HEK293 (cell line): ENCODE data around the gene RYR2.

Source experiments
- CTCF ChIA-PET: fragments of 350-600 bp; formaldehyde crosslinking; extraction: SDS; loops from one replicate; lab custom pipeline; 2021; ENCODE audit warnings: antibody characterized with exemption; lab: Yijun Ruan, JAX
- POLR2A ChIA-PET: fragments of 300-600 bp; formaldehyde crosslinking; extraction: SDS; loops from one replicate; lab custom pipeline; 2020; ENCODE audit warnings: antibody characterized with exemption, inconsistent platforms; lab: Yijun Ruan, JAX
- H3K27ac ChIP-seq: fragments of 200-500 bp; sonication (Bioruptor generic); 2 replicates; pipeline ENCODE4 v1.5.1; 2014; ENCODE audit warnings: low read depth, low read length, control low read depth, inconsistent platforms; ENCODE audit errors: extremely low read depth
- H3K36me3 ChIP-seq, 2 experiments: fragments of 200-500 bp in 1 of 2; sonication (Bioruptor generic) in 1 of 2; 1 replicate in 1 of 2; 2 replicates in 1 of 2; pipeline ENCODE4 v1.5.1; 2014 to 2017; ENCODE audit warnings: inconsistent platforms in 2 of 2, low read length in 2 of 2; ENCODE audit not compliant: control insufficient read depth in 2 of 2, insufficient read depth in 1 of 2
- H3K4me1 ChIP-seq: fragments of 200-500 bp; sonication (Bioruptor generic); 2 replicates; pipeline ENCODE4 v1.5.1; 2014; ENCODE audit warnings: mild to moderate bottlenecking, low read length, inconsistent platforms; ENCODE audit not compliant: control insufficient read depth, insufficient read depth
- H3K4me3 ChIP-seq: 2 replicates; pipeline ENCODE4 v1.5.1; 2011; ENCODE audit warnings: low read depth, mild to moderate bottlenecking, control low read depth, low read length, moderate library complexity
- H3K9me3 ChIP-seq: fragments of 200-500 bp; sonication (Bioruptor generic); 2 replicates; pipeline ENCODE4 v1.5.1; 2014; ENCODE audit warnings: low read depth, low read length, inconsistent platforms; ENCODE audit not compliant: control insufficient read depth, insufficient read depth
- BCL11A ChIP-seq: fragments of 450-650 bp; formaldehyde crosslinking; IDR thresholded peaks from 2 replicates; pipeline ENCODE4 v1.5.1; 2016; ENCODE audit warnings: low read depth, missing biosample characterization, missing genetic modification characterization
- BCL6B ChIP-seq: fragments of 450-650 bp; formaldehyde crosslinking; IDR thresholded peaks from 2 replicates; pipeline ENCODE4 v1.5.1; 2017; ENCODE audit warnings: missing biosample characterization, missing genetic modification characterization
- GFI1B ChIP-seq: fragments of 450-650 bp; formaldehyde crosslinking; IDR thresholded peaks from 2 replicates; pipeline ENCODE4 v1.5.1; 2016; ENCODE audit warnings: missing biosample characterization, missing genetic modification characterization
- GLIS2 ChIP-seq: fragments of 450-650 bp; formaldehyde crosslinking; IDR thresholded peaks from 2 replicates; pipeline ENCODE4 v1.5.1; 2016; ENCODE audit warnings: missing biosample characterization, missing genetic modification characterization
- HOXC10 ChIP-seq: sonication (generic); formaldehyde crosslinking; IDR thresholded peaks from 2 replicates; pipeline ENCODE4 v1.8.1; 2023; ENCODE audit warnings: mild to moderate bottlenecking, missing genetic modification reagents
- HOXD13 ChIP-seq: sonication (generic); formaldehyde crosslinking; IDR thresholded peaks from 2 replicates; pipeline ENCODE4 v1.8.0; 2022; ENCODE audit warnings: missing genetic modification reagents, borderline replicate concordance
- PRDM4 ChIP-seq: fragments of 450-650 bp; formaldehyde crosslinking; IDR thresholded peaks from 2 replicates; pipeline ENCODE4 v1.5.1; 2017; ENCODE audit warnings: missing biosample characterization, missing genetic modification characterization
- REPIN1 ChIP-seq: fragments of 450-650 bp; formaldehyde crosslinking; IDR thresholded peaks from 2 replicates; pipeline ENCODE4 v1.5.1; 2017; ENCODE audit warnings: missing biosample characterization, missing genetic modification characterization, low read depth
- SCRT2 ChIP-seq: fragments of 450-650 bp; formaldehyde crosslinking; IDR thresholded peaks from 2 replicates; pipeline ENCODE4 v1.5.1; 2016; ENCODE audit warnings: missing biosample characterization, missing genetic modification characterization
- TRIM28 ChIP-seq: IDR thresholded peaks from 2 replicates; pipeline ENCODE4 v1.6.1; 2011; ENCODE audit warnings: low read length, control low read depth, borderline replicate concordance
- YY1 ChIP-seq: fragments of 450-650 bp; formaldehyde crosslinking; IDR thresholded peaks from 2 replicates; pipeline ENCODE4 v1.5.1; 2018; ENCODE audit warnings: missing biosample characterization, missing genetic modification characterization
- ZBTB21 ChIP-seq: fragments of 450-650 bp; formaldehyde crosslinking; IDR thresholded peaks from 2 replicates; pipeline ENCODE4 v1.5.1; 2017; ENCODE audit warnings: missing biosample characterization, missing genetic modification characterization
- ZBTB44 ChIP-seq: fragments of 450-650 bp; IDR thresholded peaks from 2 replicates; pipeline ENCODE4 v1.5.1; 2018; ENCODE audit warnings: missing biosample characterization, mild to moderate bottlenecking, missing genetic modification characterization
- ZFP69B ChIP-seq: fragments of 450-650 bp; formaldehyde crosslinking; IDR thresholded peaks from 2 replicates; pipeline ENCODE4 v1.5.1; 2016; ENCODE audit warnings: missing biosample characterization, missing genetic modification characterization
- ZNF133 ChIP-seq: fragments of 450-650 bp; formaldehyde crosslinking; IDR thresholded peaks from 2 replicates; pipeline ENCODE4 v1.5.1; 2016; ENCODE audit warnings: missing biosample characterization, missing genetic modification characterization
- ZNF394 ChIP-seq: fragments of 450-650 bp; formaldehyde crosslinking; IDR thresholded peaks from 2 replicates; pipeline ENCODE4 v1.5.1; 2016; ENCODE audit warnings: missing biosample characterization, missing genetic modification characterization, mild to moderate bottlenecking, moderate library complexity, borderline replicate concordance
- ZNF426 ChIP-seq: fragments of 450-650 bp; formaldehyde crosslinking; IDR thresholded peaks from 2 replicates; pipeline ENCODE4 v1.5.1; 2017; ENCODE audit warnings: missing biosample characterization, missing genetic modification characterization, mild to moderate bottlenecking, inconsistent platforms, moderate library complexity
- ZNF449 ChIP-seq: fragments of 450-650 bp; formaldehyde crosslinking; IDR thresholded peaks from 2 replicates; pipeline ENCODE4 v1.5.1; 2017; ENCODE audit warnings: missing biosample characterization, mild to moderate bottlenecking, missing genetic modification characterization, moderate library complexity
- ZNF600 ChIP-seq: fragments of 450-650 bp; formaldehyde crosslinking; IDR thresholded peaks from 2 replicates; pipeline ENCODE4 v1.5.1; 2016; ENCODE audit warnings: missing biosample characterization, missing genetic modification characterization
- ZNF654 ChIP-seq: fragments of 450-650 bp; formaldehyde crosslinking; IDR thresholded peaks from 2 replicates; pipeline ENCODE4 v1.5.1; 2016; ENCODE audit warnings: low read depth, missing biosample characterization, missing genetic modification characterization
- ZNF660 ChIP-seq: fragments of 450-650 bp; IDR thresholded peaks from 2 replicates; pipeline ENCODE4 v1.5.1; 2018; ENCODE audit warnings: missing biosample characterization, mild to moderate bottlenecking, missing genetic modification characterization
- TF ChIP-seq, protein P1 (sequence below): fragments of 450-650 bp; formaldehyde crosslinking; IDR thresholded peaks from 2 replicates; pipeline ENCODE4 v1.5.1; 2016; ENCODE audit warnings: missing biosample characterization, missing genetic modification characterization
- TF ChIP-seq, protein P2 (sequence below): fragments of 450-650 bp; formaldehyde crosslinking; IDR thresholded peaks from 2 replicates; pipeline ENCODE4 v1.5.1; 2016; ENCODE audit warnings: missing biosample characterization, missing genetic modification characterization

RYR2 gene

DNA sequence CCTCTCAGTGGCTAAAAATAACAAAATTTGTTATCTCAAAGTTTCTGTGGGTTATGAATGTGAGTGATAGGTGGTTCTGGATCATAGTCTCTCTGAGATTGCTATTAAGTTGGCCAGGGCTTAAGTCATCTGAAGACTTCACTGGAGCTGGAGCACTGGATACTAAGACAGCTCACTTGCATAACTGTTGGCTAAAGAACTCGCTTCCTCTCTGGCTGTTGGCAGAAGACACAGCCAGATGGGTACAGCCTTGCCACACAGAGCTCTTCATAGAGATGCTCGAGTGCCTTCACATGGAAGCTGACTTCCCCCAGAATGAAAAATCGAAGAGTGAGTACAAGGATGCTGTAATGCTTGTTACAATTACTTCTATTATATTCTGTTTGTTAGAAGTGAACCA lies 514.9 kb downstream of the RYR2 start:
- no peaks in the 10 kb centered on the region; the same call in 1 of the 2 replicates for H3K4me1 ChIP-seq
- H3K27ac ChIP-seq: no peak overlapping the region
- no peaks in the 10 kb centered on the region for H3K9me3 ChIP-seq
- ChIA-PET CTCF (interaction anchor here (0.6 to 1.1 kb wide), 5 partner anchors 11 to 948 kb away, joined by 3 to 6 read pairs (median 4); no protein-coding TSS in a partner anchor), POLR2A (interaction anchor here (0.5 to 0.7 kb wide), 3 partner anchors 128 to 509 kb away, joined by 3 to 8 read pairs (median 4); no protein-coding TSS in a partner anchor)
- TF ChIP-seq YY1 (no peak), GFI1B (tag by site-specific recombination) (no peak), PRDM4 (tag by site-specific recombination) (no peak), GLIS2 (tag by site-specific recombination) (no peak), BCL6B (no peak), ZBTB21 (tag by site-specific recombination) (no peak), ZNF449 (no peak), ZNF600 (no peak), ZBTB44 (tag by site-specific recombination) (no peak), BCL11A (no peak), TRIM28 (no peak)
- TF ChIP-seq, protein P1, sequence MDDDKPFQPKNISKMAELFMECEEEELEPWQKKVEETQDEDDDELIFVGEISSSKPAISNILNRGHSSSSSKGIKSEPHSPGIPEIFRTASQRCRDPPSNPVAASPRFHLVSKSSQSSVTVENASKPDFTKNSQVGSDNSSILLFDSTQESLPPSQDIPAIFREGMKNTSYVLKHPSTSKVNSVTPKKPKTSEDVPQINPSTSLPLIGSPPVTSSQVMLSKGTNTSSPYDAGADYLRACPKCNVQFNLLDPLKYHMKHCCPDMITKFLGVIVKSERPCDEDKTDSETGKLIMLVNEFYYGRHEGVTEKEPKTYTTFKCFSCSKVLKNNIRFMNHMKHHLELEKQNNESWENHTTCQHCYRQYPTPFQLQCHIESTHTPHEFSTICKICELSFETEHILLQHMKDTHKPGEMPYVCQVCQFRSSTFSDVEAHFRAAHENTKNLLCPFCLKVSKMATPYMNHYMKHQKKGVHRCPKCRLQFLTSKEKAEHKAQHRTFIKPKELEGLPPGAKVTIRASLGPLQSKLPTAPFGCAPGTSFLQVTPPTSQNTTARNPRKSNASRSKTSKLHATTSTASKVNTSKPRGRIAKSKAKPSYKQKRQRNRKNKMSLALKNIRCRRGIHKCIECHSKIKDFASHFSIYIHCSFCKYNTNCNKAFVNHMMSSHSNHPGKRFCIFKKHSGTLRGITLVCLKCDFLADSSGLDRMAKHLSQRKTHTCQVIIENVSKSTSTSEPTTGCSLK (tag by site-specific recombination): no peak
- H3K4me3 ChIP-seq: no peak overlapping the region
- H3K36me3 ChIP-seq: no peaks in the 10 kb centered on the region

- Histone ChIP-seq H3K4me3 (no peak overlapping the region), H3K36me3 (no peaks in the 10 kb centered on the region), H3K4me1 (no peaks in the 10 kb centered on the region), H3K9me3 (no peaks in the 10 kb centered on the region), H3K27ac (no peak overlapping the region)
- POLR2A ChIA-PET: no interaction called here
- CTCF ChIA-PET: interaction anchor here (0.6 to 4.4 kb wide), 38 partner anchors 8 to 1521 kb away, joined by 3 to 34 read pairs (median 4); partner anchors contain the start of gene HEATR1
- TF ChIP-seq ZNF394 (tag by site-specific recombination) (no peak), REPIN1 (0 out of 2 replicates have a peak, but pooled peaks have one; percentile 28), SCRT2 (tag by site-specific recombination) (no peak), ZNF660 (tag by site-specific recombination) (peak; percentile 75), ZNF654 (tag by site-specific recombination) (peak; percentile 83), ZNF133 (tag by site-specific recombination) (no peak), HOXD13 (CRISPR knock-in tag) (no peak), ZNF426 (tag by site-specific recombination) (no peak), HOXC10 (CRISPR knock-in tag) (no peak), ZFP69B (tag by site-specific recombination) (no peak)
- TF ChIP-seq, protein P2, sequence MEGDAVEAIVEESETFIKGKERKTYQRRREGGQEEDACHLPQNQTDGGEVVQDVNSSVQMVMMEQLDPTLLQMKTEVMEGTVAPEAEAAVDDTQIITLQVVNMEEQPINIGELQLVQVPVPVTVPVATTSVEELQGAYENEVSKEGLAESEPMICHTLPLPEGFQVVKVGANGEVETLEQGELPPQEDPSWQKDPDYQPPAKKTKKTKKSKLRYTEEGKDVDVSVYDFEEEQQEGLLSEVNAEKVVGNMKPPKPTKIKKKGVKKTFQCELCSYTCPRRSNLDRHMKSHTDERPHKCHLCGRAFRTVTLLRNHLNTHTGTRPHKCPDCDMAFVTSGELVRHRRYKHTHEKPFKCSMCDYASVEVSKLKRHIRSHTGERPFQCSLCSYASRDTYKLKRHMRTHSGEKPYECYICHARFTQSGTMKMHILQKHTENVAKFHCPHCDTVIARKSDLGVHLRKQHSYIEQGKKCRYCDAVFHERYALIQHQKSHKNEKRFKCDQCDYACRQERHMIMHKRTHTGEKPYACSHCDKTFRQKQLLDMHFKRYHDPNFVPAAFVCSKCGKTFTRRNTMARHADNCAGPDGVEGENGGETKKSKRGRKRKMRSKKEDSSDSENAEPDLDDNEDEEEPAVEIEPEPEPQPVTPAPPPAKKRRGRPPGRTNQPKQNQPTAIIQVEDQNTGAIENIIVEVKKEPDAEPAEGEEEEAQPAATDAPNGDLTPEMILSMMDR (tag by site-specific recombination): peak; percentile 68; the same call in 1 of the 2 replicates
These were observed 520.3 kb downstream of the RYR2 start for GRCh38 chr1:237562242-237562823.
